Brain microvascular endothelial cell (primary cell): ENCODE measurements around the gene CCDC120.
A peak's percentile ranks its signal among the peaks of the same experiment; 100 is the strongest.

ENCODE experiments used
- DNase-seq: peaks from one replicate; pipeline ENCODE4 v3.0.0-alpha.2; 2020
- H3K27ac ChIP-seq: fragments of 250-450 bp; sonication (Bioruptor Pico); 2 replicates; pipeline ENCODE4 v1.5.1; 2020; ENCODE audit warnings: mild to moderate bottlenecking, moderate library complexity
- H3K27me3 ChIP-seq: fragments of 250-450 bp; sonication (Bioruptor Pico); replicated peaks from 2 replicates; pipeline ENCODE4 v1.5.1; 2020; ENCODE audit warnings: mild to moderate bottlenecking
- H3K36me3 ChIP-seq: fragments of 250-450 bp; sonication (Bioruptor Pico); replicated peaks from 2 replicates; pipeline ENCODE4 v1.5.1; 2020; ENCODE audit warnings: mild to moderate bottlenecking
- H3K4me3 ChIP-seq: 2 replicates; pipeline ENCODE4 v1.5.1; 2011; ENCODE audit warnings: low read depth, mild to moderate bottlenecking, control low read depth, low read length, moderate library complexity
- in situ Hi-C: cut with HindIII; loops from 2 replicates; pipeline ENCODE4 v1.10.0; 2017; ENCODE audit warnings: low sequenced_read_pairs, low pct_ligation_motif_present
- TF ChIP-seq, protein P1 (sequence below): IDR thresholded peaks from 2 replicates; pipeline ENCODE4 v1.5.1; 2011; ENCODE audit warnings: low read depth, mild to moderate bottlenecking, moderate library complexity, low read length, control low read depth, inconsistent platforms; ENCODE audit errors: missing control alignments

The CCDC120 gene

DNA sequence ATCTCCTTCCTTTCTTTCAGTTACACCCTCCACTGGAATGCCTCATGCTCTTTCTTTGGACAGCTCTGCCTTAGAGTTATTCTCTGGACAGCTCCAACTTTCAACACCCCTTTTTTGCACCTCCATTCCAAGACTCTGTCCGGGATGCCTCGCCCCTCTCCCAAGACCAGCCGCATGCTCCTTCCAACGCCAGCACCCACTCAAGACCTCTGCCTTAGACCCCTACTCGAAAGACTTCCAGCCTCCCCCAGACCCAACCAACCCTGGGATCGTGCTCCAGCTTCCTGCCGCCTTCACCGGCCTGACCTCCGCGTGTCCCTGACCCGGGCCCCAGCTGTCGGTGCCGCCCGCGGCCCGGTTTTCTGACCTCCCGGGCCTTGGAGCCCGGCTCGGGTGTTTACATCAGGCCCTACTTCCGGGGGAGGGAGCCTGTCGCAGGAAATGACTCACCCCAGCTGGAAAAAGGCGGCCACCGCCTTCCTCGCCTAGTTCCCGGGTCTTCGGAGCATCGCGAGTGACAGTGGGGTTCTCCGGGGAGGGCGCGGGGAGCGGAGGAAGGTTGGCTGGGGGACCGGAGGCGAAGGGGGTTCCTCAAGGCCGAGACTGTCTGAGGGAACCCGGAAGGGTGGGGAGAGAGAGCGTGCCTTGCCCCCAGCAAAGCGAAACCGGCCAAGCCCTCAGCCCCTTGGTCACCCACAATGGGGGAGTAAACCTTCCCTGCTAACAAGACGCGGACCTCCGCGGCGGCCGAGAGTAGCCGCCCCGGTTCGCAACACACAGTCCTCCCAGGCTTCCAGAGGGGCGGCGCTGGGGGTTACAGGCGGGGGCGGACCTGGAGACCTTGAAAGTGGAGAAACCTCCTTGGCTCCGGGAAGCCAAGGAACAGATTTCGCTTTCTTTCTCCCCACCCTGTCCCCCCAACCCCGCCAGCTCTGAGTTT is 21.0 kb downstream of the CCDC120 start, which contains the start of gene WDR45:
Gene WDR45, minus strand, starts transcription at position 399 of the 940 bp plus-strand sequence. CDS start 1,792 bp downstream, outside the sequence.
- Histone ChIP-seq H3K4me3 (peak within 1 kb of the TSS; percentile 66), H3K27ac (peak within 1 kb of the TSS; percentile 48), H3K36me3 (no peaks in the 10 kb centered on the region), H3K27me3 (no peaks in the 10 kb centered on the region)
- in situ Hi-C loops: no loop called here
- DNase-seq: peak; percentile 48
- TF ChIP-seq, protein P1, sequence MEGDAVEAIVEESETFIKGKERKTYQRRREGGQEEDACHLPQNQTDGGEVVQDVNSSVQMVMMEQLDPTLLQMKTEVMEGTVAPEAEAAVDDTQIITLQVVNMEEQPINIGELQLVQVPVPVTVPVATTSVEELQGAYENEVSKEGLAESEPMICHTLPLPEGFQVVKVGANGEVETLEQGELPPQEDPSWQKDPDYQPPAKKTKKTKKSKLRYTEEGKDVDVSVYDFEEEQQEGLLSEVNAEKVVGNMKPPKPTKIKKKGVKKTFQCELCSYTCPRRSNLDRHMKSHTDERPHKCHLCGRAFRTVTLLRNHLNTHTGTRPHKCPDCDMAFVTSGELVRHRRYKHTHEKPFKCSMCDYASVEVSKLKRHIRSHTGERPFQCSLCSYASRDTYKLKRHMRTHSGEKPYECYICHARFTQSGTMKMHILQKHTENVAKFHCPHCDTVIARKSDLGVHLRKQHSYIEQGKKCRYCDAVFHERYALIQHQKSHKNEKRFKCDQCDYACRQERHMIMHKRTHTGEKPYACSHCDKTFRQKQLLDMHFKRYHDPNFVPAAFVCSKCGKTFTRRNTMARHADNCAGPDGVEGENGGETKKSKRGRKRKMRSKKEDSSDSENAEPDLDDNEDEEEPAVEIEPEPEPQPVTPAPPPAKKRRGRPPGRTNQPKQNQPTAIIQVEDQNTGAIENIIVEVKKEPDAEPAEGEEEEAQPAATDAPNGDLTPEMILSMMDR: no peak

DNA sequence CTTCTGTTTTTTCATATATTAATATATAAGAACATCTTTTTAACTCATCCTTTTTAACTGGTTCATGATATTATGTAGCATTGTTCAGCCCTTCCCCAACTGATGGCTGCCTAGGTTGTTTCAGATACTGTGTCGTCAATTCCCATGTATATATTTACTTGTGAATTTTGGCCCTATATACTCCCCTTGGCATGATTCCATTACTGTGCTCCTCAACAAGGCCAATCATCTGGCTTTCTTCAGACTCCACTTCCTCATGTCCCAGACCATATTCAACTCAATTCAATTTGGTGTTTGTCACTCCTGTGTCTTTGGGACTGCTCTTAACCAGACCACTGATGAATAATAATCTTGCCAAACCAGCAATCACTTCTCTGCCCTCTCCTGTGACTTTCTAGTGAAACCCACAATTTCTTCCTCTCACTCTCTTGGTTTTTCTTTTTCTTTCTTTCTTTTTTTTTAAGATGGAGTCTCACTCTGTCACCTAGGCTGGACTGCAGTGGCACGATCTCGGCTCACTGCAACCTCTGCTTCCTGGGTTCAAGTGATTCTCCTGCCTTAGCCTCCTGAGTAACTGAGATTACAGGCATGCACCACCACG is 23.6 kb downstream of the CCDC120 start:
- no peak overlapping the region for H3K27ac ChIP-seq
- no peaks in the 10 kb centered on the region for H3K27me3 ChIP-seq
- H3K36me3 ChIP-seq: no peaks in the 10 kb centered on the region
- H3K4me3 ChIP-seq: no peak overlapping the region
- no peak for DNase-seq
- TF ChIP-seq, protein P1: no peak
- in situ Hi-C loops: no loop called here

DNA sequence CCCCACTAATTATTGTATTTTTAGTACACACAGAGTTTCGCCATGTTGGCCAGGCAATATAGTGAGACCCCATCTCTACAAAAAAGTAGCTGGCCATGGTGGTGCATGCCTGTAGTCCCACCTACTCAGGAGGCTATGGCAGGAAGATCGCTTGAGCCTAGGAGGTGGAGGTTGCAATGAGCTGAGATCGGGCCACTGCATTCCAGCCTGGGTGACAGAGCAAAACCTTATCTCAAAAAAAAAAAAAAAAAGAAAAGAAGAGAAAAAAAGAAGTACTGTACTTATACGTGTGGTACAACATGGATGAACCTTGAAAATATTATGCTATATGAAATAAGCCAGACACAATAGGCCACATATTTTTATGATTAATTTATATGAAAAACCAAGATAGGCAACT is 30.8 kb downstream of the CCDC120 start:
- TF ChIP-seq, protein P1: no peak
- H3K27ac ChIP-seq: no peak overlapping the region
- no peaks in the 10 kb centered on the region for H3K36me3 ChIP-seq
- in situ Hi-C loops: no loop called here
- no peak for DNase-seq
- no peak overlapping the region for H3K4me3 ChIP-seq
- H3K27me3 ChIP-seq: no peaks in the 10 kb centered on the region

DNA sequence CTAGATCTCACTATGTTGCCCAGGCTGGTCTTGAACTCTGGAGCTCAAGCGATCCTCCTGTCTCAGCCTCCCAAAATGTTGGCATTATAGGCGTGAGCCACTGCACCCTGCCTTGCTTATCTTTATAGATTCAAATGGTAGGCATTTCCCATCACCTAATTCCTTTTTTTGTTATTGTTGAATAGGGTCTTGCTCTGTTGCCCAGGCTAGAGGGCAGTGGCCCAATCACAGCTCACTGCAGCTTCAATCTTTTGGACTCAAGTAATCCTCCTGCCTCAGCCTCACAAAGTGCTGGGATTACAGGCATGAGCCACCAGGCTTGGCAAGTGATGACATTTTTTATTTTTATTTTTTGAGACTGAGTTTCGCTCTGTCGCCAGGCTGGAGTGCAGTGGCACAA is 37.6 kb downstream of the CCDC120 start:
- no peak for DNase-seq
- in situ Hi-C loops: no loop called here
- TF ChIP-seq, protein P1: no peak
- Histone ChIP-seq H3K4me3 (no peak overlapping the region), H3K27me3 (no peaks in the 10 kb centered on the region), H3K36me3 (no peaks in the 10 kb centered on the region), H3K27ac (no peak overlapping the region)

DNA sequence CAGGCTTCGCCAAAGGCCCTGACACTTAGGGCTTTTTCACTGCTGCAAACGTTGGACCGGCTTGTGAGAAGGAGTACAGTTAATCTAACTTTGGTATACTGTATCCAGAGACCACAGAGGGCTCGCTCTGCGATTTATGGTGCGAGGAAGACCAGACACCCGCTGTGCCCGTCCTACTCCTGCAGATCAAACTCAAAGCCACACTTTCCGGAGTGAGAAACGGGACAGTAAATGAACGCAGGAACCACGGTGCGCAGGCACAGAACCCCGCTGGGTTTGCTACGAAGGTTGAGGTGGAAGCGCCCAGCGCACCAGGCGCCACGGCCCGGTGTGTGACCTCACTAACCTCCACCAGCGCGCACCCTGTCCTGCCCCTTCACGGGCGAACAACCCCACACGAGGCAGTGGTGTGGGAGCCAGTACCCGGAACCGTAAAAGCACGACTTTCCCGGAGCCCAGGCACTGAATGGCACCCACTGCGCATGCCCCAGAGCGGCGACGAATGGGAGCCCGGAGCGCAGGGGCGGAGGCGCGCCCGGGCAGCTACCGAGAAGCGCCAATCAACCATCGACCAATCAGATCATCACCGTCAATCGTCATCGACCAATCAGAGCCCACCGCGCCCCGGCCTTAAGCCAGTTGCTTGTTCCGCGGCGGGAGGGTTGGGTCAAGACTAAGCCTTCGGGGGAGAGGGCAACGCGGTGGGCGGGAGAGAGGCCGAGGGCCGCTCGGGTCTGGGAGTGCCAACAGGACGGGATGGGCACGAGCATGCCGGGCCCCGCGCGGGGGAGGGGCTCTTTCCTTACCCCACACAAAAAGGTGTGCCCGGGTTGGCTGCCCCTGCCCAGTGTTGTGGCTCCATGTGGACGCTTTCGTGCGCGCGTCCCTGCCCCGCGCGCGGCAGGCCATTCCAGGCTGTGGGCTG is 42.2 kb downstream of the CCDC120 start:
- peak; percentile 86 for DNase-seq
- Histone ChIP-seq H3K4me3 (peak overlapping the region; percentile 84), H3K27ac (no peak overlapping the region), H3K27me3 (no peaks in the 10 kb centered on the region), H3K36me3 (no peaks in the 10 kb centered on the region)
- in situ Hi-C loops: no loop called here
- TF ChIP-seq, protein P1: no peak
